GM18858 (cell line): ENCODE data around the gene VPS35L.
"Not testable (repeated sequence)": the region's sequence is repeated elsewhere in the genome, so short reads cannot be mapped to it uniquely, and the experiment has no call there.

Experiments used
- ATAC-seq: cut with Tn5 transposase; IDR thresholded peaks from one replicate; pipeline ENCODE4 v1.9.1; 2021; ENCODE audit not compliant: unreplicated experiment

VPS35L gene

DNA sequence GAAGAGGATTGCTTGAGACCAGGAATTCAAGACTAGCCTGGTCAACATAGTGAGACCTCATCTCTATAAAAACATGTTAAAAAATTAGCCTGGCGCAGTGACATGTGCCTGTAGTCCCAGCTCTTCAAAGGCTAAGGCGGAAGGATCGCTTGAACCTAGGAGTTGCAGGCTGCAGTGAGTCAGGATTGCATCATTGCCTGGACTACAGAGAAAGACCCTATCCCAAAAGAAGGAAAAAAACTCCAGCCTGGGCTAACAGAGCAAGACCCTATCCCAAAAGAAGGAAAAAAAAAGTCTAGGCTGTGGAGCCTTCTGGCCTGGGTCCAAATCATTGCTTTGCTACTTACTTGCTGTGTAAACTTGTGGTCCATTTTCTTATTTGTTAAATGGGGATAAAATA is 26.8 kb upstream of the VPS35L start:
- ATAC-seq, result no peak

GRCh38 chr16:19532601-19533000 is 22.9 kb upstream of the VPS35L start:
- ATAC-seq, result no peak

- ATAC-seq, result no peak
These were observed 15.1 kb upstream of the VPS35L start for GRCh38 chr16:19540241-19540970.

GRCh38 chr16:19542138-19542821 is 13.2 kb upstream of the VPS35L start:
- ATAC-seq, result no peak

DNA sequence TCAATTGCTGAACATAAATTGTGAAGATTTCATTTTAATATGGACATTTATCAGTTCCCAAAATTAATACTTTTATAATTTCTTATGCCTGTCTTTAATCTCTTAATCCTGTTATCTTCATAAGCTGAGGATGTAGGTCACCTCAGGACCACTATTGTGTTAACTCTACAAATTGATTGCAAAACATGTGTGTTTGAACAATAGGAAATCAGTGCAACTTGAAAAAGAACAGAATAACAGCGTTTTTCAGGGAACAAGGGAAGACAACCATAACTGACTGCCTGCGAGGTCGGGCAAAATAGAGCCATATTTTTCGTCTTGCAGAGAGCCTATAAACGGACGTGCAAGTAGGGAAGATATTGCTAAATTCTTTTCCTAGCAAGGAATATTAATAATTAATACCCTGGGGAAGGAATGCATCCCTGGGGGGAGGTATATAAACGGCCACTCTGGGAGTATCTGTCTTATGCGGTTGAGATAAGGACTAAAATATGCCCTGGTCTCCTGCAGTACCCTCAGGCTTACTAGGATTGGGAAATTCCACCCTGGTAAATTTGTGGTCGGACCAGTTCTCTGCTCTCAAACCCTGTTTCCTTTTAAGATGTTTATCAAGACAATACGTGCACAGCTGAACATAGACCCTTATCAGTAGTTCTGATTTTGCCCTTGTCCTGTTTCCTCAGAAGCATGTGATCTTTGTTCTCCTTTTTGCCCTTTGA is 12.1 kb upstream of the VPS35L start:
- ATAC-seq, result not testable (repeated sequence)

GRCh38 chr16:19548144-19548543 is 7.4 kb upstream of the VPS35L start:
- ATAC-seq, result no peak

DNA sequence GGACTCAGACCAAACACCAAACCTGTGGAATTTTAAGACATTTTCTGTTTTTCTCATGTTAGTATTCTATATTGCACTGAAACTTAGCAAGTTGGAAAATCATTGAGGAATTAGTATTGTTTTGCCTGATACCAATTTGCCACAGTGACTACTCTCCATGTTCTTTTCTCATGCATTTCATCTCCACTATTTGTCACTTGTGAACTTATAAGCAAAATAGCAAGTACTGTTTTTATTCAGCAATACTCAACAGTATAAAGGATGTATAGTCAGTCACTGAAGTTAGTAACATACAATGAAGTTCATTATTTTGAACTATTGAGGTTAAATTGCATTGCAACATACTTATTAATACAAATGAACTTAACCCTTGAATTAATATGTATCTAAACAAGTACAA is 5.8 kb upstream of the VPS35L start:
- ATAC-seq, result no peak

- no peak for ATAC-seq
These were observed 652 bp downstream of the VPS35L start for GRCh38 chr16:19555938-19556771.

- ATAC-seq, result no peak
These were observed 3.9 kb downstream of the VPS35L start for GRCh38 chr16:19559242-19559910.

- ATAC-seq, result no peak
These were observed 4.6 kb downstream of the VPS35L start for GRCh38 chr16:19560078-19560477.

DNA sequence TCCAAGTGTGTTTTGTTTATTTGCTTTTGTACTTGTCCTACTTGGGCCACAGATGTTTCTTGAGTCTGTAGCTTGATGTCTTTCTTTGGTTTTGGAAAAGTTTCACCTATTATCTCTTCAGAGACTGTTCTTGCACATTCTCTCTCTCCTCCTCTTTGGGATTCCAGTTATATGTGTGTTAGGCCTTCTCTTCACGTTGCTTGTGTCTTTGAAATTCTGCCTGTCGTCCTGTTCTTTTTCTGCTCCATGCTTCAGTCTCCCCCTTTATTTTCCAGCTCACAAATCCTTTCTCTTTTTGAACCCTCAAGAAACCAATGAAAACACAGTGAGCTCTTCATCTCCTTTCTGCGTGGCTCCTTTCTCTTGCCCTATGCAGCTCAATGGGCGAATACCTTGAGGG is 7.9 kb downstream of the VPS35L start:
- ATAC-seq, result no peak

DNA sequence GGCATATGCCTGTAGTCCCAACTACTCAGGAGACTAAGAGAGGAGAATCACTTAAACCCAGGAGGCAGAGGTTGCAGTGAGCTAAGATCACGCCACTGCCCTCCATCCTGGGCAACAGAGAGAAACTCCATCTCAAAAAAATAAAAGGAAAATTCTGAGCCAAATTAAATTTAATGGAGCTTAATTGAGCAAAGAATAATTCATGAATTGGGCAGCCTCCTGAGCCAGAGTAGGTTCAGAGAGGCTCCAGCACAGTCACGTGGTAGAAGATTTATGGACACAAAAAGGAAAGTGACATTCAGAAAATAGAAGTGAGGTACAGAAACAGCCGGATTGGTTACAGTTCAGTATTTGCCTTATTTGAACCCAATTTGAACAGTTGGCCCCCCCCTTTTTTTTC is 10.9 kb downstream of the VPS35L start:
- ATAC-seq, result no peak

DNA sequence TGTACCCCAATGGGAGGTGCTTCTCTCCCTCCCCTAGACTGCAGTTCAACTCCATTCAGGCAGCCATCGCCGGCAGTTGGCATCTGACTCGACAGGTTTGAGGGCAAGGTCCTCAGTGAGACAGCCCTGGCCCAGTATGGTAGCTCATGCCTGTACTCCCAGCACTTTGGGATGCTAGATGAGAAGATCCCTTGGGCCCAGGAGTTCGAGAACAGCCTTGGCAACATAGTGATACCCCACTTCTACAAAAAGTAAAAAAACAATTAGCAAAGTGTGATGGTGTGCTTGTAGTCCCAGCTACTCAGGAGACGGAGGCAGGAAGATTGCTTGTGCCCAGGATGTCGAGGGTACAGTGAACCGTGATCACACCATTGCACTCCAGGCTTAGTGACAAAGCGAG is 12.1 kb downstream of the VPS35L start:
- no peak for ATAC-seq

- no peak for ATAC-seq
These were observed 18.5 kb downstream of the VPS35L start for GRCh38 chr16:19573997-19574396.

DNA sequence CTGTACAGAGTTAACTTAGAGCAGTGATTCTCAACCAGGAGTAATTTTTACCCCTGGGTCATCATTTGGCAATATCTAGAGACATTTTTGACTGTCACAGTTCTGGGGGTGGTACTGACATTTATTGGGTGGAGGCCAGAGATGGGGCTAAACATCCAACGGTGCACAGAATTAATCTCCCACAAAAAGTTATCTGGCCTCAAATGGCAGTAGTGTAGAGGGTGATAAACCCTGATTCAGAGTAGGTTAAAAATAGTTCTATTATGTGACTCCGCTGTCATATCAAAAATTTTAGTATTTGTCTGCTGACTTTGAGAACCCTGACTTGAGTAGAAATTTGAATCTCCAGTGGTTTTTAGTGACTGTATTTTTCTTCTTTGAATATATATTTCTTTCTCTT is 19.1 kb downstream of the VPS35L start:
- no peak for ATAC-seq

- ATAC-seq, result no peak
These were observed 23.0 kb downstream of the VPS35L start for GRCh38 chr16:19578378-19578971.

- no peak for ATAC-seq
These were observed 26.7 kb downstream of the VPS35L start for GRCh38 chr16:19582050-19582831.

DNA sequence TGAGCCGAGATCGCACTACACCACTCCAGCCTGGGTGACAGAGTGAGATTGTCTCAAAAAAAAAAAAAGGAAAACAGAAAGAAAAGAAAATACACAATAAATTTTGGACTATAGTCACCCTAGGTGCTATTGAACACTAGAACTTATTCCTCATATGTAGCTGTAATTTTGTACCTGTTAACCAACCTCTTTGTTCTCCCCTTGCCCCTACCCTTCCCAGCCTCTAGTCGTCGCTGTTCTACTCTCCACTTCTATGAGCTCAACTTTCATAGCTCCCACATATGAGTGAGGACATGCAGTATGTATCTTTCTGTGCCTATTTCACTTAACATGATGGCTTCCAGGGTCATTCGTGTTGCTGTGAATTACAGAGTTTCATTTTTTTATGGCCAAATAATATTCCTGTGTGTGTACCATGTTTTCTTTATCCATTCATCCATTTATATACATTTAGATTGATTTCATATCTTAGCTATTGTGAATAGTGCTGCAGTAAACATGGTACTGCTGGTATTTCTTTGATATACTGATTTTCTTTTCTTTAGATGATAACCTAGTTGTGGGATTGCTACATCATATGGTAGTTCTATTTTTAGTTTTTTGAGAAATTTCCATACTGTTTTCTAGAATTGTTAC is 28.3 kb downstream of the VPS35L start:
- no peak for ATAC-seq

DNA sequence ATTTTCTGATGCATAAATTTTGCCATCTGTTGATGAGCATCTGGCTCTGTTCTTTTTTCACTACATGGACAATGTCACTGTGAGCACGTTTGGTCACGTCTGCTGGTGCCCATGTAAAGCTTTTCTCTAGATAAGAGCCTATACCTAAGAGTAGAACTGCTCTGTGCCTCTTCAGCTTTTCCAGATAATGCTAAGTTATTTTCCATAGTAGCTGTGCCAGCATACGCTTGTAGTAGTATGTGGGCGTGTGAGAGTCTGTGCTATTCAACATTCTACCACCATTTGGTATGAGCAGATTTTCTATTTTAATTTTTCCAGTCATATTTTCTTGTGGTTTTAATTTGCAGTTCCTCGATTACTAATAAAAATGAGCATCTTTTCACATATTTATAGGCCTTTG is 33.2 kb downstream of the VPS35L start:
- no peak for ATAC-seq
